ENCODE measurements around the gene FMNL2. TPM values are rescaled to one million over a fixed set of nuclear protein-coding genes. Genes with fewer than 3 reads are reported as not detected.
A peak's percentile ranks its signal among the peaks of the same experiment; 100 is the strongest.

Gene FMNL2
- total and polyA plus RNA-seq, 2 of the 4 experiments (the other 2 are of a cell fraction), result 10.9 to 11.4 TPM

DNA sequence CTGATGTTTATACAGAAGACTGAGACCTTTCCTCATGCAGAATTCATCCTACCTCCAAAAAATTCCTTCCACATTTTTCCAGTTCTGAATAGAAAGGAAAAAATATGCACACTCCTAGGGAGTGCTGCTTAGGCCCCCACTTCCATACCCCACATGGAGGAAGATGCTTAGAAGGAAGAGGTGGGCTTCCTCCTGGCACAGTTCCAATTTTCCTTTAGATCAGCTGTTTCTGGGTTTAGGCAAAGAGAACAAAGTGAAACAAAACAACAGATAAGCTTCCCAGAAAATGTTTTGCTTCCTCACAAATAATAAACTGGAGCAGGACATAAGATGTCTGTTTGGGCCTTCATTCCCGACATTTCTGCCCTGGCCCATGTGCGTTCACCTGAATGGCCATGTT lies 209.7 kb downstream of the FMNL2 start:
- H4K91ac ChIP-seq (ENCODE audit: insufficient read depth, low read depth, low read length), result peak overlapping the region; percentile 19; the same call in 1 of the 2 replicates

More for the DNA sequence above, 209.7 kb downstream of the FMNL2 start:
- H2AFZ ChIP-seq (replicated peaks; ENCODE audit: low read length, poor library complexity), result no peak overlapping the region
- H3K9me1 ChIP-seq (ENCODE audit: insufficient read depth, low read length), result peaks cover 16% of the 10 kb centered on the region
- in situ Hi-C loops (cut with MboI; ENCODE audit: low sequenced_read_pairs) (no loop called here), dilution Hi-C loops (cut with HindIII; ENCODE audit: low sequenced_read_pairs, unreplicated experiment) (no loop called here), intact Hi-C loops (cut with micrococcal nuclease) (loop anchor here (5.0 kb wide), 1 partner anchor 207 kb away; the partner anchor contains the start of gene FMNL2)
- no peaks in the 10 kb centered on the region for H4K20me1 ChIP-seq (ENCODE audit: insufficient read depth, low read length)
- peak overlapping the region; percentile 86 for H2AK5ac ChIP-seq (ENCODE audit: low read depth, low read length)
- no peaks in the 10 kb centered on the region for H3K27me3 ChIP-seq (ENCODE audit: control insufficient read depth, insufficient read depth, low read length)
- H4K8ac ChIP-seq (ENCODE audit: low read depth in 2 of 2, low read length in 2 of 2), result peak overlapping the region; percentile 18 to 39; a peak in 2 of 4 replicates
- no peak overlapping the region for H3K9ac ChIP-seq (ENCODE audit: low read depth, low read length)
- no peak overlapping the region for H3K56ac ChIP-seq (ENCODE audit: extremely low read depth, insufficient read depth, low read length)
- 60% methylated on average over 1 of the region's 2 CpGs; no CpG with 5 or more reads in 1 of the 2 experiments for WGBS, 2 experiments (ENCODE audit: extremely low coverage in 2 of 2, insufficient read length in 1 of 2)
- ATAC-seq (ENCODE audit: low read depth) (no peak), DNase-seq (no peak)
- TF ChIP-seq CEBPB (IDR thresholded peaks at IDR 0.05; ENCODE audit: low read depth, low read length), result no peak
- TF ChIP-seq, protein P1, sequence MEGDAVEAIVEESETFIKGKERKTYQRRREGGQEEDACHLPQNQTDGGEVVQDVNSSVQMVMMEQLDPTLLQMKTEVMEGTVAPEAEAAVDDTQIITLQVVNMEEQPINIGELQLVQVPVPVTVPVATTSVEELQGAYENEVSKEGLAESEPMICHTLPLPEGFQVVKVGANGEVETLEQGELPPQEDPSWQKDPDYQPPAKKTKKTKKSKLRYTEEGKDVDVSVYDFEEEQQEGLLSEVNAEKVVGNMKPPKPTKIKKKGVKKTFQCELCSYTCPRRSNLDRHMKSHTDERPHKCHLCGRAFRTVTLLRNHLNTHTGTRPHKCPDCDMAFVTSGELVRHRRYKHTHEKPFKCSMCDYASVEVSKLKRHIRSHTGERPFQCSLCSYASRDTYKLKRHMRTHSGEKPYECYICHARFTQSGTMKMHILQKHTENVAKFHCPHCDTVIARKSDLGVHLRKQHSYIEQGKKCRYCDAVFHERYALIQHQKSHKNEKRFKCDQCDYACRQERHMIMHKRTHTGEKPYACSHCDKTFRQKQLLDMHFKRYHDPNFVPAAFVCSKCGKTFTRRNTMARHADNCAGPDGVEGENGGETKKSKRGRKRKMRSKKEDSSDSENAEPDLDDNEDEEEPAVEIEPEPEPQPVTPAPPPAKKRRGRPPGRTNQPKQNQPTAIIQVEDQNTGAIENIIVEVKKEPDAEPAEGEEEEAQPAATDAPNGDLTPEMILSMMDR (conservative IDR thresholded peaks at IDR 0.05; ENCODE audit: low read depth, low read length), result no peak
- no peak for TF ChIP-seq POLR2A (IDR thresholded peaks at IDR 0.05; ENCODE audit: low read depth, low read length)
- TF ChIP-seq, protein P2, sequence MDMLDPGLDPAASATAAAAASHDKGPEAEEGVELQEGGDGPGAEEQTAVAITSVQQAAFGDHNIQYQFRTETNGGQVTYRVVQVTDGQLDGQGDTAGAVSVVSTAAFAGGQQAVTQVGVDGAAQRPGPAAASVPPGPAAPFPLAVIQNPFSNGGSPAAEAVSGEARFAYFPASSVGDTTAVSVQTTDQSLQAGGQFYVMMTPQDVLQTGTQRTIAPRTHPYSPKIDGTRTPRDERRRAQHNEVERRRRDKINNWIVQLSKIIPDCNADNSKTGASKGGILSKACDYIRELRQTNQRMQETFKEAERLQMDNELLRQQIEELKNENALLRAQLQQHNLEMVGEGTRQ (IDR thresholded peaks at IDR 0.05; ENCODE audit: low read depth, low read length), result no peak
- no peak for TF ChIP-seq MAFK (IDR thresholded peaks at IDR 0.05; ENCODE audit: low read depth, low read length)
- no peak for TF ChIP-seq RCOR1 (IDR thresholded peaks at IDR 0.05; ENCODE audit: insufficient replicate concordance, low read length)
- no peak for TF ChIP-seq SMC3 (IDR thresholded peaks at IDR 0.05; ENCODE audit: low read depth, low read length)
- TF ChIP-seq MAZ (IDR thresholded peaks at IDR 0.05; ENCODE audit: borderline replicate concordance, low read depth, low read length), result no peak
- no peak for TF ChIP-seq FOS (IDR thresholded peaks at IDR 0.05; ENCODE audit: low read depth, low read length)
- TF ChIP-seq NFE2L2 (IDR thresholded peaks at IDR 0.05; ENCODE audit: low read depth, low read length), result no peak
- no peak for TF ChIP-seq RFX5 (IDR thresholded peaks at IDR 0.05; ENCODE audit: low read depth, low read length)
- TF ChIP-seq CHD1 (IDR thresholded peaks at IDR 0.05; ENCODE audit: low read depth, low read length), result no peak
- TF ChIP-seq MXI1 (IDR thresholded peaks at IDR 0.05; ENCODE audit: borderline replicate concordance, low read depth, low read length), result no peak
- TF ChIP-seq RAD21 (IDR thresholded peaks at IDR 0.05; ENCODE audit: low read length), result no peak
- no peak for TF ChIP-seq BHLHE40 (IDR thresholded peaks at IDR 0.05; ENCODE audit: low read depth, low read length)
- TF ChIP-seq, protein P3, sequence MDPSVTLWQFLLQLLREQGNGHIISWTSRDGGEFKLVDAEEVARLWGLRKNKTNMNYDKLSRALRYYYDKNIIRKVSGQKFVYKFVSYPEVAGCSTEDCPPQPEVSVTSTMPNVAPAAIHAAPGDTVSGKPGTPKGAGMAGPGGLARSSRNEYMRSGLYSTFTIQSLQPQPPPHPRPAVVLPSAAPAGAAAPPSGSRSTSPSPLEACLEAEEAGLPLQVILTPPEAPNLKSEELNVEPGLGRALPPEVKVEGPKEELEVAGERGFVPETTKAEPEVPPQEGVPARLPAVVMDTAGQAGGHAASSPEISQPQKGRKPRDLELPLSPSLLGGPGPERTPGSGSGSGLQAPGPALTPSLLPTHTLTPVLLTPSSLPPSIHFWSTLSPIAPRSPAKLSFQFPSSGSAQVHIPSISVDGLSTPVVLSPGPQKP (IDR thresholded peaks at IDR 0.05; ENCODE audit: borderline replicate concordance, low read depth, low read length), result no peak
- peak overlapping the region; percentile 75; the same call in 1 of the 2 replicates for H2BK20ac ChIP-seq (ENCODE audit: low read depth, low read length)
- 0 out of 2 replicates have a peak overlapping the region, but pooled peaks have one; percentile 17 for H3K23ac ChIP-seq (ENCODE audit: low read depth, low read length)
- no peak overlapping the region for H3K4me3 ChIP-seq (ENCODE audit: insufficient read depth, low read depth, low read length)
- peaks cover 18% of the 10 kb centered on the region in 2 experiments for H3K79me1 ChIP-seq (ENCODE audit: low read depth in 1 of 2, low read length in 2 of 2)
- no peak overlapping the region for H2BK5ac ChIP-seq (ENCODE audit: low read depth, low read length, poor library complexity, severe bottlenecking)
- H3K14ac ChIP-seq (replicated peaks; ENCODE audit: low read depth, low read length), result no peak overlapping the region
- no TSS peak for BruUV-seq (replicated peaks)
- peak overlapping the region; percentile 61; the same call in 1 of the 2 replicates for H3K4ac ChIP-seq (ENCODE audit: low read depth, low read length)
- H2BK120ac ChIP-seq (ENCODE audit: low read depth, low read length), result peak overlapping the region; percentile 11; the same call in 1 of the 2 replicates
- CTCF ChIA-PET, result no interaction called here
- no peaks in the 10 kb centered on the region for H3K9me3 ChIP-seq (ENCODE audit: control insufficient read depth, insufficient read depth, low read length)
- H3K27ac ChIP-seq (ENCODE audit: insufficient read depth, low read length), result peak overlapping the region; percentile 31; the same call in 1 of the 2 replicates
- H3K4me2 ChIP-seq (ENCODE audit: low read depth, low read length), result no peak overlapping the region
- H3K4me1 ChIP-seq (ENCODE audit: control insufficient read depth, insufficient read depth, low read length), result peaks cover 22% of the 10 kb centered on the region
- peak overlapping the region; percentile 83; the same call in 1 of the 2 replicates for H4K5ac ChIP-seq (ENCODE audit: low read depth, low read length)
- H3K18ac ChIP-seq (ENCODE audit: low read depth, low read length), result peak overlapping the region; percentile 57; the same call in 1 of the 2 replicates
- H3K36me3 ChIP-seq (ENCODE audit: control insufficient read depth, insufficient read depth, low read length), result no peaks in the 10 kb centered on the region
- H2BK15ac ChIP-seq (ENCODE audit: low read depth, low read length), result peak overlapping the region; percentile 66; the same call in 2 of the 3 replicates
- H2AK9ac ChIP-seq (replicated peaks; ENCODE audit: low read depth, low read length, poor library complexity), result no peak overlapping the region
- POLR2A ChIA-PET (ENCODE audit: unreplicated experiment), result no interaction called here

All from IMR-90 (cell line).